ENCODE data around the gene MAL. TPM values are rescaled to one million over a fixed set of nuclear protein-coding genes. Genes with fewer than 3 reads are reported as not detected.
"Not testable (repeated sequence)": the region's sequence is repeated elsewhere in the genome, so short reads cannot be mapped to it uniquely, and the experiment has no call there.

Gene MAL
- polyA plus RNA-seq, 5 donors: 0.51 to 2.4 (median 0.78) TPM

DNA sequence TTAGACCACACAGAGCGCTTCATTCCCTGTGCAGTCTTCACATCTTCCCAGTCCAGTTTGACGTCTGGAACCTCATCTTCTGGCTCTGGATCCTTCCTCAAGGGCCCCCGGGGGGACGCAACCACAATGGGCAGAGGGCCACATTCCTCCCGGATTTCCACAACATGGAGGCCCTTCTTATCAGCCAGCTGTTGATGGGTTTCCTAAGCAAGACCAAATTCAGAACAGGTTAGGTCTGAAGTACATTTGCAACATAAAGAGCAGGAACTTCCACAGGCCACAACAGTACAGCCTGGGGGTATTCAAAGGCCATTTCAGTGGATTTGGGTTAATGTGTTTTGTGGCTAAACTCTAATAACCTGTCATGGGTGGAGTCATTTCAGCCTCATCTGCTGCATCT is 61.9 kb downstream of the MAL start:
- no peak for DNase-seq

DNA sequence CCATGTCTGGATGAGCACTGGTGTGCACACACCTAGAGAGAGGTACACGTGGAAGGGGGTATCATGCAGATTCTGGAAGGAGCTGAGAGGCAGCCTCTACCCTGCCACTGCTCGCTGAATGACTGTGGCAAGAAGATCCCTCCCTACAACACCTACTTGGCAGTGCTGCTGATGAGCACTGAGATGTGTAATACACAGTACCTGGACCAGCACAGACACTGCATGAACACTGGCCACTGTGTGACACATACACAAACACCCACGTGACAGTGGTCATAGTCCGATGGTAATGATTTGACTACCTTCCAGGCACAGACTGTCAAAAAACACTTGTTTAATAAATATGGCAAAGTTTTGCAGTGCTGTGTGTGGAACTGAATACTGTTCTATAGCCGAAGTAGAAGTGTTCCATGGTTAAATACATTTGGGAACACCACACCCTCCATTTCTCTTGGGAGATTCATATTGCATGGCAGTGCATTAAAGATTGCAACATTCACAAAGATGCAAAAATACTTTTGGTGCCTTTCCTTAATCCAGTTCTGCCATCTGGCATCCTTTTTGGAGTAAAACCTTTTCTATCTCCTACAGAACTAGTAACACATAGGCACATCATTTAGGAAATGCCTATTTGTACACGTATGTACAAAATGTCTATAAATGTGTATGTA is 66.5 kb downstream of the MAL start:
- no peak for DNase-seq

DNA sequence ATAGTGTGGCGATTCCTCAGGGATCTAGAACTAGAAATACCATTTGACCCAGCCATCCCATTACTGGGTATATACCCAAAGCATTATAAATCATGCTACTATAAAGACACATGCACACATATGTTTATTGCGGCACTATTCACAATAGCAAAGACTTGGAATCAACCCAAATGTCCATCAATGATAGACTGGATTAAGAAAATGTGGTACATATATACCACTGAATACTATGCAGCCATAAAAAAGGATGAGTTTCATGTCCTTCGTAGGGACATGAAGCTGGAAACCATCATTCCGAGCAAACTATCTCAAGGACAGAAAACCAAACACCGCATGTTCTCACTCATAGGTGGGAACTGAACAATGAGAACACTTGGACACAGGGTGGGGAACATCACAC is 72.8 kb downstream of the MAL start:
- not testable (repeated sequence) for DNase-seq

DNA sequence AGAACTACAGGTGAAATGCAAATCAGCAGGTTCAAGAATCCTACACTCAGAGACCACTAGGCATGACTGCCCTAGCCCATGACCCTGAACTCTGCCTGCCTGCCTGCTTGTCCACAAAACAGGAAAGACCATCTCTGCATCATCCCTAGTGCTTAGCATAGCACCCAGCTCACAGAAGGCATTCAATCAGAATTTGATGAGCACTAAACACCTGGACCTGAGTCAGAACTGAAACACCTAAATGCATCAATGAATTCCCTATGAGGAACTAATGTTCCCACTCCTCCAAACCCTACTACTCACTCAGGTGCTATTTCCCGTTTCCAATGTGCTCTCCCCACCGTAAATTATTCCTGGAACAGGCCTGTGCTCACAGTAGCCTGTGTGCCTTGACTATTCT is 74.4 kb downstream of the MAL start:
- no peak for DNase-seq

Other genes with a start within 250 kb of the MAL start
- 1 to 10 TPM in 4 of 5 donors, under 1 TPM in 1; 0.16 to 2.8 (median 1.6) TPM for gene TEKT4, start 154.3 kb upstream of the MAL start, polyA plus RNA-seq (ENCODE audit: insufficient read depth in 1 of 5, insufficient read length in 5 of 5, low replicate concordance in 1 of 5)
- gene MRPS5, start 96.1 kb downstream of the MAL start, polyA plus RNA-seq (ENCODE audit: insufficient read depth in 1 of 5, insufficient read length in 5 of 5, low replicate concordance in 1 of 5): 100 to 1,000 TPM in 1 of 5 donors, 10 to 100 TPM in 4; 81.2 to 103 (median 88.0) TPM
- gene ZNF514, start 134.1 kb downstream of the MAL start, polyA plus RNA-seq (ENCODE audit: insufficient read depth in 1 of 5, insufficient read length in 5 of 5, low replicate concordance in 1 of 5): 10 to 100 TPM; 35.1 to 48.7 (median 41.3) TPM
- gene ZNF2, start 140.1 kb downstream of the MAL start, polyA plus RNA-seq (ENCODE audit: insufficient read depth in 1 of 5, insufficient read length in 5 of 5, low replicate concordance in 1 of 5): 1 to 10 TPM; 5.6 to 9.1 (median 8.2) TPM
- 1 to 10 TPM; 2.5 to 5.7 (median 4.2) TPM for gene ZNF892, start 181.8 kb downstream of the MAL start, polyA plus RNA-seq (ENCODE audit: insufficient read depth in 1 of 5, insufficient read length in 5 of 5, low replicate concordance in 1 of 5)
- 10 to 100 TPM in 4 of 5 donors, 1 to 10 TPM in 1; 8.5 to 14.6 (median 14.2) TPM for gene PROM2, start 248.7 kb downstream of the MAL start, polyA plus RNA-seq (ENCODE audit: insufficient read depth in 1 of 5, insufficient read length in 5 of 5, low replicate concordance in 1 of 5)

Measured in right lung (tissue), 5 donors.